B cell (primary cell): ENCODE measurements around the gene DOCK3. TPM values are rescaled to one million over a fixed set of nuclear protein-coding genes. Genes with fewer than 3 reads are reported as not detected.

Experiments used
- ATAC-seq: fragments of 200-7000 bp; cut with Tn5 transposase; one replicate; pipeline ENCODE4 v1.10.0; 2021; ENCODE audit warnings: low read depth, mild to moderate bottlenecking, moderate number of reproducible peaks, moderate library complexity
- CTCF ChIA-PET: fragments of 350-600 bp; sonication (Branson Sonifier 250); formaldehyde crosslinking; loops from one replicate; lab custom pipeline; 2021; ENCODE audit warnings: antibody characterized with exemption, inconsistent platforms; lab: Charles Lee
- POLR2A ChIA-PET: fragments of 350-600 bp; sonication (Branson Sonifier 250); formaldehyde crosslinking; loops from one replicate; lab custom pipeline; 2021; ENCODE audit warnings: antibody characterized with exemption; lab: Charles Lee
- DNase-seq: peaks from one replicate; pipeline ENCODE4 v3.0.0; 2013
- H2AFZ ChIP-seq: 2 replicates; pipeline ENCODE4 v1.6.1; 2012; ENCODE audit warnings: mild to moderate bottlenecking, low read depth, low read length; ENCODE audit not compliant: insufficient read depth, poor library complexity, severe bottlenecking
- H3K27ac ChIP-seq, 2 donors: 1 replicate in 1 of 2; 2 replicates in 1 of 2; pipeline ENCODE4 v1.5.1; 2012 to 2013; ENCODE audit warnings: low read length in 2 of 2, mild to moderate bottlenecking in 2 of 2, moderate library complexity in 1 of 2
- H3K27me3 ChIP-seq, 4 experiments: fragments of 200-600 bp in 1 of 4; sonication (generic) in 1 of 4; replicated peaks in 1 of 4; 1 replicate in 2 of 4; 2 replicates in 2 of 4; pipeline versions ENCODE4 v1.6.1 to v1.7.0; 2013 to 2016; ENCODE audit warnings: low read length in 3 of 4, mild to moderate bottlenecking in 2 of 4, mixed read lengths in 1 of 4, moderate library complexity in 1 of 4; ENCODE audit not compliant: insufficient read depth in 4 of 4, control insufficient read depth in 3 of 4; ENCODE audit errors: control extremely low read depth in 1 of 4
- H3K36me3 ChIP-seq, 2 experiments: replicated peaks in 1 of 2; 1 replicate in 1 of 2; 2 replicates in 1 of 2; pipeline versions ENCODE4 v1.6.1 to v1.7.1; 2013; ENCODE audit warnings: low read length in 1 of 2; ENCODE audit not compliant: insufficient read depth in 2 of 2, control insufficient read depth in 1 of 2; ENCODE audit errors: control extremely low read depth in 1 of 2, extremely low read depth in 1 of 2
- H3K4me1 ChIP-seq, 2 donors: fragments of 200-600 bp in 1 of 2; sonication (generic) in 1 of 2; 1 replicate in 1 of 2; 2 replicates in 1 of 2; pipeline versions ENCODE4 v1.5.1 to v1.6.1; 2013 to 2017; ENCODE audit warnings: low read length in 2 of 2; ENCODE audit not compliant: control insufficient read depth in 2 of 2, insufficient read depth in 2 of 2
- H3K4me2 ChIP-seq: replicated peaks from 2 replicates; pipeline ENCODE3; 2012; ENCODE audit warnings: mild to moderate bottlenecking, low read depth, low read length; ENCODE audit not compliant: poor library complexity, severe bottlenecking
- H3K4me3 ChIP-seq, 5 experiments: fragments of 200-600 bp in 1 of 5; sonication (generic) in 1 of 5; 1 replicate in 3 of 5; 2 replicates in 2 of 5; pipeline versions ENCODE4 v1.5.1 to v1.7.0; 2011 to 2016; ENCODE audit warnings: low read length in 4 of 5, mild to moderate bottlenecking in 4 of 5, low read depth in 2 of 5, control low read depth in 1 of 5, moderate library complexity in 1 of 5; ENCODE audit not compliant: insufficient read depth in 1 of 5; ENCODE audit errors: control extremely low read depth in 1 of 5, extremely low read depth in 1 of 5
- H3K79me2 ChIP-seq: fragments of 200-600 bp; sonication (generic); one replicate; pipeline ENCODE4 v1.6.0; 2016; ENCODE audit warnings: low read length; ENCODE audit not compliant: control insufficient read depth, insufficient read depth
- H3K9ac ChIP-seq: fragments of 200-600 bp; sonication (generic); 2 replicates; pipeline ENCODE4 v1.6.1; 2017; ENCODE audit warnings: mild to moderate bottlenecking, low read length, moderate library complexity
- H3K9me3 ChIP-seq, 3 donors: one replicate each; pipeline versions ENCODE4 v1.6.1 to v1.7.1; 2013; ENCODE audit warnings: low read length in 2 of 3; ENCODE audit not compliant: control insufficient read depth in 2 of 3, insufficient read depth in 1 of 3; ENCODE audit errors: control extremely low read depth in 1 of 3
- H4K20me1 ChIP-seq: 2 replicates; pipeline ENCODE4 v1.6.0; 2012; ENCODE audit warnings: mild to moderate bottlenecking, low read length; ENCODE audit not compliant: insufficient read depth, control insufficient read depth, poor library complexity, severe bottlenecking
- H3K27ac Mint-ChIP-seq: one replicate; pipeline ENCODE4 v1.8.0; 2021; ENCODE audit warnings: mixed read lengths
- H3K27me3 Mint-ChIP-seq: one replicate; pipeline ENCODE4 v1.8.0; 2021; ENCODE audit warnings: mixed read lengths
- H3K4me1 Mint-ChIP-seq: one replicate; pipeline ENCODE4 v1.8.0; 2021; ENCODE audit warnings: mixed read lengths
- H3K4me3 Mint-ChIP-seq: one replicate; pipeline ENCODE4 v1.8.0; 2021; ENCODE audit warnings: mixed read lengths
- H3K9me3 Mint-ChIP-seq: one replicate; pipeline ENCODE4 v1.8.0; 2022; ENCODE audit warnings: mixed read lengths; ENCODE audit not compliant: insufficient read depth
- EZH2 ChIP-seq: IDR thresholded peaks from 2 replicates; pipeline ENCODE4 v1.6.1; 2012; ENCODE audit warnings: borderline replicate concordance, low read depth, mild to moderate bottlenecking, moderate library complexity, low read length; ENCODE audit not compliant: insufficient read depth, poor library complexity, severe bottlenecking
- WGBS: methylation state at CpG from one replicate; pipeline ENCODE4 v1.1.5; 2013; ENCODE audit warnings: missing lambda C conversion rate; ENCODE audit not compliant: insufficient coverage; 5-methylcytosine and 5-hydroxymethylcytosine counted together
- intact Hi-C: fragments of 100-400 bp; cut with micrococcal nuclease; formaldehyde crosslinking; loops from one replicate; pipeline ENCODE4 v1.10.0; 2022
- polyA plus RNA-seq: library from polyadenylated mRNA; depleted of rRNA; stranded (reverse); fragments of >200 nt; gene quantifications from 2 replicates; pipeline ENCODE4 v1.2.3, GENCODE V29; 2012
- total RNA-seq, 2 donors: library from RNA; stranded (reverse); fragments of 120-200 nt in 1 of 2; gene quantifications; 1 replicate in 1 of 2; 2 replicates in 1 of 2; pipeline versions ENCODE4 v1.2.3 to v1.2.4, GENCODE V29; 2013 to 2022
- TF ChIP-seq, protein P1 (sequence below): fragments of 200-600 bp; IDR thresholded peaks from one replicate; pipeline ENCODE4 v1.8.0; 2022; ENCODE audit warnings: antibody characterized with exemption, mild to moderate bottlenecking

Gene DOCK3
- total and polyA plus RNA-seq, 2 donors (not counting 1 experiment from before 2014, with no cell fraction given): 0.06 to 0.30 TPM

DNA sequence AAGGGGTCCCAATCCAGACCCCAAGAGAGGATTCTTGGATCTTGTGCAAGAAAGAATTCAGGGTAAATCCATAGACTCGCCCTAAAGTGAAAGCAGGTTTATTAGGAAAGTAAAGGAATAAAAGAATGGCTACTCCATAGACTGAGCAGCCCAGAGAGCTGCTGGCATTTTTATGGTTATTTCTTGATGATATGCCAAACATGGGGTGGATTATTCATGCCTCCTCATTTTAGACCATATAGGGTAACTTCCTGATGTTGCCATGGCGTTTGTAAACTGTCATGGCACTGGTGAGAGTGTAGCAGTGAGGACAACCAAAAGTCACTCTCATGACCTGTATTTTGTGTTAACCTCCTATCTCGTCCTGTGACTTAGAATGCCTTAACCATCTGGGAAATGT is 142.2 kb downstream of the DOCK3 start:
- Mint-ChIP-seq H3K9me3 (no peaks in the 10 kb centered on the region), H3K27ac (no peak overlapping the region), H3K4me1 (no peaks in the 10 kb centered on the region), H3K4me3 (no peak overlapping the region), H3K27me3 (no peaks in the 10 kb centered on the region)
- WGBS: 89% methylated on average over 1 of the region's 3 CpGs
- no peaks in the 10 kb centered on the region for H3K36me3 ChIP-seq
- H3K9ac ChIP-seq: no peak overlapping the region
- H3K4me2 ChIP-seq: no peak overlapping the region
- ChIA-PET CTCF (no interaction called here), POLR2A (no interaction called here)
- H3K4me1 ChIP-seq: no peaks in the 10 kb centered on the region
- H2AFZ ChIP-seq: no peak overlapping the region
- ATAC-seq (no peak), DNase-seq (no peak)
- no peaks in the 10 kb centered on the region for H3K79me2 ChIP-seq
- no peak overlapping the region for H3K4me3 ChIP-seq
- no peaks in the 10 kb centered on the region for H3K9me3 ChIP-seq
- no peaks in the 10 kb centered on the region for H4K20me1 ChIP-seq
- no peak overlapping the region for H3K27ac ChIP-seq
- TF ChIP-seq EZH2: no peak
- TF ChIP-seq, protein P1, sequence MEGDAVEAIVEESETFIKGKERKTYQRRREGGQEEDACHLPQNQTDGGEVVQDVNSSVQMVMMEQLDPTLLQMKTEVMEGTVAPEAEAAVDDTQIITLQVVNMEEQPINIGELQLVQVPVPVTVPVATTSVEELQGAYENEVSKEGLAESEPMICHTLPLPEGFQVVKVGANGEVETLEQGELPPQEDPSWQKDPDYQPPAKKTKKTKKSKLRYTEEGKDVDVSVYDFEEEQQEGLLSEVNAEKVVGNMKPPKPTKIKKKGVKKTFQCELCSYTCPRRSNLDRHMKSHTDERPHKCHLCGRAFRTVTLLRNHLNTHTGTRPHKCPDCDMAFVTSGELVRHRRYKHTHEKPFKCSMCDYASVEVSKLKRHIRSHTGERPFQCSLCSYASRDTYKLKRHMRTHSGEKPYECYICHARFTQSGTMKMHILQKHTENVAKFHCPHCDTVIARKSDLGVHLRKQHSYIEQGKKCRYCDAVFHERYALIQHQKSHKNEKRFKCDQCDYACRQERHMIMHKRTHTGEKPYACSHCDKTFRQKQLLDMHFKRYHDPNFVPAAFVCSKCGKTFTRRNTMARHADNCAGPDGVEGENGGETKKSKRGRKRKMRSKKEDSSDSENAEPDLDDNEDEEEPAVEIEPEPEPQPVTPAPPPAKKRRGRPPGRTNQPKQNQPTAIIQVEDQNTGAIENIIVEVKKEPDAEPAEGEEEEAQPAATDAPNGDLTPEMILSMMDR: no peak
- intact Hi-C loops: no loop called here
- no peaks in the 10 kb centered on the region for H3K27me3 ChIP-seq

DNA sequence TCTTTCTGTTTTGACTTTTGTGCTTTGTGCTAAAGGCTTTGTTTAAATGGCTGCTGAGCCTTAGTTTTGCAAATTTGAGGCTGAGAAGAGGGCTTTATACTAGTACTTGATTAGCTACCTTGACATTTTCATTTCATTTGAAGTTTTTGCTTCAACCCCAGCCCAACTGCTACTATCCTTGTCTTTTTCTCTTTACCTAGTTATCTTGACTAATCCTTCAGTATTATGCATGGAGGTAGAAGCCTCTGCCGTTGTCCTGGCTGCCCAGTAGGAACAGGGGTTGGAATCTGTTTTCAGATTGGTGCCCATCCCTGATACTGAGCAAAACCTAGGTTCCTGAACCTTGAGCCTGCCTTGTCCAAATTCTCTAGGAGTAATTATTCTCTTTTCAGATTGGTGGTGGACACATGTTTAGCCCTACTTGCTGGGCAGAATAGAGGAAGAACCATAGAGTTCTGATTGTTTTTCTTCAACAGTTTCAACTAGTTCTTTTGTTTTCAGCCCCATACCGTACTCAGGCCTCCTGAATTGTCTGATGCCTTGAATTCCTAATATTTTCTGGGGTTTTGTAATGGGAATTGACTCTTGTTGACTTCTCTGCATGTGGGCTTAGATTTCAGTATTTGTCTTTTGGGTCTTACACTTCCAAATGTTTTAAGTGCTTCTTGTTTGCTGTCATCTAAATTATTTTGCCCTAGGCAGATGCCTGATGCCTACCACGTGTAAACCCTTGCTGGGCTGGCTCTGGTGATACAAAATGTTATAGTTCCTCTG is 143.2 kb downstream of the DOCK3 start:
- CTCF ChIA-PET: no interaction called here
- intact Hi-C loops: no loop called here
- ATAC-seq (no peak), DNase-seq (no peak)
- Histone ChIP-seq H3K9ac (no peak overlapping the region), H3K4me1 (no peaks in the 10 kb centered on the region), H3K27ac (no peak overlapping the region), H4K20me1 (no peaks in the 10 kb centered on the region), H3K36me3 (no peaks in the 10 kb centered on the region), H3K4me3 (no peak overlapping the region), H3K9me3 (peaks cover 0 to 1% (median 0%) of the 10 kb centered on the region in 3 donors), H3K27me3 (no peaks in the 10 kb centered on the region), H3K79me2 (no peaks in the 10 kb centered on the region), H2AFZ (no peak overlapping the region), H3K4me2 (no peak overlapping the region)
- no peak overlapping the region for H3K27ac Mint-ChIP-seq
- no peaks in the 10 kb centered on the region for H3K4me1 Mint-ChIP-seq
- H3K4me3 Mint-ChIP-seq: no peak overlapping the region
- 17% methylated on average over 1 of the region's 3 CpGs for WGBS
- POLR2A ChIA-PET: no interaction called here
- H3K27me3 Mint-ChIP-seq: no peaks in the 10 kb centered on the region
- TF ChIP-seq EZH2: no peak
- TF ChIP-seq, protein P1: no peak
- no peaks in the 10 kb centered on the region for H3K9me3 Mint-ChIP-seq
